Measurements from ENCODE around the gene MTHFSD. TPM values are rescaled to one million over a fixed set of nuclear protein-coding genes. Genes with fewer than 3 reads are reported as not detected.

The MTHFSD gene
- total and polyA plus RNA-seq, 2 of the 8 experiments (the other 6 are each of a cell fraction or from before 2014, with no cell fraction given): 7.1 to 9.8 TPM

- Histone ChIP-seq H2BK15ac (ENCODE audit: low read length) (no peak overlapping the region), H3K9ac (replicated peaks in 1 of 4; ENCODE audit: extremely low read depth in 1 of 4, low read depth in 3 of 4, low read length in 3 of 4) (no peak overlapping the region), H2AK5ac (ENCODE audit: low read depth, low read length) (no peak overlapping the region), H2BK12ac (ENCODE audit: low read depth, low read length) (no peak overlapping the region), H3K4me2 (ENCODE audit: insufficient read depth in 1 of 2, low read depth in 2 of 2, low read length in 2 of 2) (no peak overlapping the region), H4K8ac (ENCODE audit: extremely low read depth, insufficient read depth, low read length) (no peak overlapping the region), H3K36me3 (ENCODE audit: control insufficient read depth in 2 of 4, insufficient read depth in 4 of 4, low read length in 3 of 4) (peaks cover 0 to 4% (median 3%) of the 10 kb centered on the region in 4 experiments; a peak in 5 of 8 replicates), H2BK120ac (replicated peaks; ENCODE audit: low read depth, low read length) (no peak overlapping the region), H4K5ac (ENCODE audit: insufficient read length, low read depth, low read length) (no peak overlapping the region), H3K4me1 (replicated peaks in 1 of 4; ENCODE audit: control insufficient read depth in 3 of 4, insufficient read depth in 4 of 4, low read length in 3 of 4) (no peaks in the 10 kb centered on the region), H3K79me2 (ENCODE audit: control insufficient read depth in 1 of 2, insufficient read depth in 2 of 2, low read length in 2 of 2) (no peaks in the 10 kb centered on the region), H2AFZ (ENCODE audit: low read length) (no peak overlapping the region), H3K9me3 (ENCODE audit: insufficient read depth in 2 of 2, low read depth in 1 of 2, low read length in 1 of 2) (no peaks in the 10 kb centered on the region), H2BK20ac (ENCODE audit: low read length) (no peak overlapping the region), H4K20me1 (replicated peaks in 1 of 2; ENCODE audit: control insufficient read depth in 1 of 2, insufficient read depth in 2 of 2, low read length in 2 of 2) (peaks cover 0 to 2% of the 10 kb centered on the region in 2 experiments), H3K79me1 (ENCODE audit: low read depth, low read length) (no peaks in the 10 kb centered on the region), H3K23ac (ENCODE audit: insufficient read length) (no peak overlapping the region), H3K23me2 (ENCODE audit: low read depth, low read length) (no peaks in the 10 kb centered on the region), H3K4ac (replicated peaks; ENCODE audit: insufficient read length, low read depth, low read length) (no peak overlapping the region), H3K18ac (ENCODE audit: extremely low read depth, low read length) (no peak overlapping the region), H3K14ac (ENCODE audit: insufficient read length) (no peak overlapping the region), H3K56ac (replicated peaks; ENCODE audit: insufficient read length, low read depth, low read length) (no peak overlapping the region), H3K27ac (ENCODE audit: low read depth, low read length) (no peak overlapping the region), H3K4me3 (ENCODE audit: extremely low read depth in 1 of 4, insufficient read depth in 2 of 4, low read depth in 3 of 4, low read length in 4 of 4) (no peak overlapping the region), H2BK5ac (ENCODE audit: low read depth, low read length) (no peak overlapping the region), H3K27me3 (replicated peaks in 1 of 4; ENCODE audit: control insufficient read depth in 3 of 4, extremely low read depth in 1 of 4, insufficient read depth in 3 of 4, low read length in 3 of 4) (no peaks in the 10 kb centered on the region), H4K91ac (replicated peaks; ENCODE audit: insufficient read length, low read length) (no peak overlapping the region)
- CTCF ChIA-PET (ENCODE audit: partially characterized antibody): interaction anchor here (1.6 kb wide), 1 partner anchor 10 kb away, joined by 4 read pairs; no protein-coding TSS in a partner anchor
- FAIRE-seq (no peak), DNase-seq (ENCODE audit: low read depth in 1 of 2, low spot score in 2 of 2) (no peak)
- WGBS, 2 experiments (ENCODE audit: extremely low coverage in 1 of 2, insufficient coverage in 1 of 2, insufficient read length in 1 of 2, insufficient replicate concordance in 2 of 2, low coverage in 1 of 2, low lambda C conversion rate in 2 of 2, missing lambda C conversion rate in 1 of 2): 94% methylated on average over 16 of the region's 17 CpGs; no CpG with 5 or more reads in 1 of the 2 experiments
- POLR2A ChIA-PET (ENCODE audit: partially characterized antibody): no interaction called here
- TF ChIP-seq JUND (IDR thresholded peaks at IDR 0.05; ENCODE audit: low read length) (no peak), SIN3A (conservative IDR thresholded peaks at IDR 0.05 in 1 of 2, IDR thresholded peaks at IDR 0.05 in 1 of 2; ENCODE audit: low read depth in 1 of 2, low read length in 2 of 2) (no peak), SP4 (IDR thresholded peaks at IDR 0.05; ENCODE audit: low read length) (no peak), CBX8 (IDR thresholded peaks at IDR 0.05; ENCODE audit: borderline replicate concordance, low read depth, low read length) (no peak), EZH2 (IDR thresholded peaks at IDR 0.05; ENCODE audit: low read depth, low read length, severe bottlenecking) (no peak), KDM5A (IDR thresholded peaks at IDR 0.05; ENCODE audit: low read length) (no peak), ASH2L (IDR thresholded peaks at IDR 0.05; ENCODE audit: low read length) (no peak), E2F6 (IDR thresholded peaks at IDR 0.05) (no peak), KDM4A (IDR thresholded peaks at IDR 0.05; ENCODE audit: low read depth, low read length, severe bottlenecking) (no peak), MAFK (IDR thresholded peaks at IDR 0.05; ENCODE audit: low read depth, low read length) (no peak), TBP (IDR thresholded peaks at IDR 0.05; ENCODE audit: low read depth, low read length) (no peak), CEBPB (IDR thresholded peaks at IDR 0.05; ENCODE audit: low read depth, low read length) (no peak), POU5F1 (IDR thresholded peaks at IDR 0.05; ENCODE audit: low read depth, low read length) (no peak)
These were observed 16.7 kb downstream of the MTHFSD start for GRCh38 chr16:86538196-86538780.

Data from H1 (cell line).